HG03095 (cell line): ENCODE measurements around the gene CDS1.
"Not testable (repeated sequence)": the region's sequence is repeated elsewhere in the genome, so short reads cannot be mapped to it uniquely, and the experiment has no call there.

Experiments
- ATAC-seq: cut with Tn5 transposase; IDR thresholded peaks from one replicate; pipeline ENCODE4 v1.9.1; 2021; ENCODE audit warnings: moderate library complexity; ENCODE audit not compliant: unreplicated experiment

The CDS1 gene

DNA sequence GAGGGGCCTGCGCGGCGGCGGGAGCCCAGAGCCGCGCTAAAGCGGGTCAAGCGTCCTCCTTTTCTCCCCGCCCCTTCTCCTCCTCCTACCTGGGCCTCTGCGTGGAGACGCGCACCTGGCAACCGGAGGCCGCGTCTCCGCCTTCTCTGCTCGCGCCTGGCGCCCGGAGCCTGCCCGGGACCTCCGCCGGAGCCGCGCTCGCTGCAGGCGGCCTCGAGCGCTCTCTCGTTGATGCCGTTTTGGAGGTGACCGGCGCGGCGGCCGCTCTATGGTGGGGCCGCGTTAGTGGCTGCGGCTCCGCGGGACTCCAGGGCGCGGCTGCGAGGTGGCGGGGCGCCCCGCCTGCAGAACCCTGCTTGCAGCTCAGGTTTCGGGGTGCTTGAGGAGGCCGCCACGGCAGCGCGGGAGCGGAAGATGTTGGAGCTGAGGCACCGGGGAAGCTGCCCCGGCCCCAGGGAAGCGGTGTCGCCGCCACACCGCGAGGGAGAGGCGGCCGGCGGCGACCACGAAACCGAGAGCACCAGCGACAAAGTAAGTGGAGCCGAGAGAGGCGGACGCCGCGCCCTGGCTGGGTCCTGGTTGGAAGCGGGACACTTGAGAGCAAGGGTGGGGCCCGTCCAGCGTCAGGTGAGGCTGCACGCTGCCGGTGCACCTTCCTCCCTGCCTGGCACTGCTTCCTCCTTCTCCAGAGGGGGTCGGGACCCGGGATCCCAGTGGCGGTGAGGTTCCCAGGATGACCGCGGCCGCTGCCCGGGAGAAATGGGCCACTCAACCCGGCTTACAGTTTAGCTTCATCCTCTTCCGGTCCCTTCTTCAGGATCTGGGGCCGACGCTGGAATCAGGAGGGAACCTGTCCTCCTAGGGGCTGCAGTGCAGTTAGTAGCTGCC lies at the start of gene CDS1:
Gene CDS1 (plus strand): TSS at position 140 of the 888 bp plus-strand sequence. CDS start 275 bp downstream, at position 415.
- peak; percentile 45 for ATAC-seq

DNA sequence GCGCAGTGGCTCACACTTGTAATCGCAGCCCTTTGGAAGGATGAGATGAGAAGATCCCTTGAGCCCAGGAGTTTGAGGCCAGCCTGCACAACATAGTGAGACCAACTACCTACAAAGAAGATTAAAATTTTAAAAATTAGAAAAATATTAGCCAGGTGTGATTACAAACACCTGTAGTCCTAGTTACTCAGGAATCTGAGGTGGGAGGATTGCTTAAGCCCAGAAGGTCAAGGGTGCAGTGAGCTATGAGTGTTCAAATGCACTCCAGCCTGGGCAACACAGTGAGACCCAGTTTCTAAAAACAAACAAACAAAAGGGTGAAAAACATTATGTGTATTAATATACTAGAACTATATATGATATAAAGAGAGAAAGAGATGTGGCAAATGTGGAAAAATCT lies 47.0 kb upstream of the CDS1 start:
- ATAC-seq: no peak

DNA sequence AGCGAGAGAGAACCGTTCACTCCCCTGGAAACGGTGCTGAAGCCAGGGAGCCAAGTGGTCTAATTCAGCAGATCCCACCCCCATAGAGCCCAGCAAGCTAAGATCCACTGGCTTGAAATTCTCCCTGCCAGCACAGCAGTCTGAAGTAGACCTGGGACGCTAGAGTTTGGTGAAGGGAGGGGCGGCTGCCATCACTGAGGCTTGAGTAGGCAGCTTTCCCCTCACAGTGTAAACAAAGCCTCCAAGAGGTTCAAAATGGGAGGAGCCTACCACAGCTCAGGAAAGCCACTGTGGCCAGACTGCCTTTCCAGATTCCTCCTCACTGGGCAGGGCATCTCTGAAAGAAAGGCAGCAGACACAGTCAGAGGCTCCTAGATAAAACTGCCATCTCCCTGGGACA lies 37.8 kb upstream of the CDS1 start:
- ATAC-seq: no peak

DNA sequence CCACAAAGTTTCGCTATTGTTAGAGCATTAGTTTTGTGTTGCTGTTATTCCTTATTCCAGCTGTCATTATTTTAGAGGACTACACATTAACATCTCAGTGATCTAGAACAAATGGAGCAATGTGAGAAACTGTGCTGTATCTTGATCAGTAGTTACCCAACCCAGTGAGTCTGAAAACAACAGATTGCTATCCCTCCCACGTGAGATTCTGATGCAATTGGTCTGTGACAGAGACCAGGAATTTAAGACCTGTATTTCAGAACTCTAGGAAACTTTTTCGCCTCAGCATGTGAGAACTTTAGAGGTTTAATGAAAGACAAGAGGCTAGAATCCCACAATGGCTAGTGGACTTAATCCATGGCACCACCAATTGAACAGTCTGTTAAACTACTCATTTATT lies 35.7 kb upstream of the CDS1 start:
- no peak for ATAC-seq

DNA sequence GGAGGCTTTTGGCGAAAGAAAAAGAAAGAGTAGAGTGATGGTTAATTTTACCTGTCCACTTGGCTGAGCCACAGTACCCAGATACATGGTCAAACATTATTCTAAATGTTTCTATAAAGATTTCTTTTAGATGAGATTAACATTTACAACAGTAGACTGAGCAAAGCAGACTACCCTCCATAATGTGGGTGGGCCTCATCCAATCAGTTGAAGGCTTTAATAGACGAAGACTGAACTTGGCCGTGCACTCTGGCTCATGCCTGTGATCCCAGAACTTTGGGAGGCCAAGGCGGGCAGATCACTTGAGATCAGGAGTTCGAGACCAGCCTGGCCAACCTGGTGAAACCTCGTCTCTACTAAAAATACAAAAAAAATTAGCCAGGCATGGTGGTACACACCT lies 33.7 kb upstream of the CDS1 start:
- not testable (repeated sequence) for ATAC-seq

DNA sequence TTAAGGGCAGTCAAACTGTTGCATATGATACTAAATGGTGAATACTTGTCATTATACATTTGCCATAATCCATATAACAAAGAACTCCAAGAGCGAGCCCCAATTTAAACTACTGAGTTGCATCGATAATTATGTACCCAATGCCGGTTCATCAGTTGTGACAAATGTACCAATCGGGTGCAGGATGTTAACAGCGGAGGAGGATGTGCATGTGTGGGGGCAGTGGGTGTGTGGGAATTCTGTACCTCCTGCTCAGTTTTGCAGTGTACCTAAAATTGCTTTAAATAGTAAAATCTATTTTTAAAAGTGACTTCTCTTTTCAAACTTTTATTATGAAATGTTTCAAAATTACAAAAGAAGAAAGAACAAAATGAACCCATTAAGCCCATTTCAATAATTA lies 20.8 kb upstream of the CDS1 start:
- no peak for ATAC-seq

DNA sequence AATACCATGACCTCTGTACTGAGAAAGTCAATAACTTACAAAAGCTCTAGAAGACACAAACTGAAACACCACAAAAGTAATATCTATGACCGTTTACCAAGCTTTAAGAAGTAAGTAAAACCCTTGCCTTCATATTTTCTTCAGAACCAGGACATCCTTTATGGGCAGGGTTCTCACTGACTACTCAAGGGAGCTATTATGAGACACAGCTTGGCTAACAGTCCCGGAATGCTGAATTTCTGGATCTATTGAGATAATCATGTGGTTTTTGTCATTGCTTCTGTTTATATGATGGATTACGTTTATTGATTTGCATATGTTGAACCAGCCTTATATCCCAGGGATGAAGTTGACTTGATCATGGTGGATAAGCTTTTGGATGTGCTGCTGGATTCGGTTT lies 19.9 kb upstream of the CDS1 start:
- ATAC-seq: no peak

DNA sequence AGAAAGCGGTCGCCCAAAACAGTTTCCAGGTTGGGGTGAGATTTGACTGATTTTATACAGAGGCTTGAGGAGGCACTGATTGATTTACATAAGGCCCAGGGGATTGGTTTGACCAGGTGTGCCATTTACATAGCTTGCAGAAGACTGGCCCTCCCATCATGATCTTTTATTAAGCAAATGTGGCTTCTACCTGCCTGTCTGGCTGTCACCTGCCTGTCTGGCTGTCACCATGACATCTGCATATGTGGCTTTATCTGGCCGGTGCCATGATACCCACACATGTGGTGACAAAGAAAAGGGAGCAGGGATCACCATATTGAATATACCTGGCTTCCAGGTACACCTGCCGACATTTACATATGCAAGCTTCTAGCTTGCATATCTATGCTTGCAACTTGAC lies 17.0 kb upstream of the CDS1 start:
- ATAC-seq: no peak

DNA sequence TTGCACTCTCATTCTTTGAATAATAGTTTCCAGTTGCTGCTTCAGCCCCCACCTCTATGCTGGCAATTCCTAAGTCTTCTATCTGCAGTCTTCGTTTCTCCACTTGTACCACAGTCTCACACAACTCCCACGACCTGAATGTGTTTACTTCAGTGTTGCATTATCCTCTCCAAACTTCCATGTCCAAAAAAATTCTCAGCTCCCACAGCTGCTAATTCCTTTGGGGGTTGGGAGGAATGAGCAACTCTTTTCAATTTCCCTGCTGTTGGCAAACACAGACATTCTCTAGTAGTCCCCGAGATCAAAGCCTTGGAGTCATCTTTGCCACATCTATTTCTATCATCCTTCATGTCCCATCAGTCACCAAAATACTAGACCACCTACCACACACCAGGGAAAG lies 14.4 kb upstream of the CDS1 start:
- no peak for ATAC-seq

DNA sequence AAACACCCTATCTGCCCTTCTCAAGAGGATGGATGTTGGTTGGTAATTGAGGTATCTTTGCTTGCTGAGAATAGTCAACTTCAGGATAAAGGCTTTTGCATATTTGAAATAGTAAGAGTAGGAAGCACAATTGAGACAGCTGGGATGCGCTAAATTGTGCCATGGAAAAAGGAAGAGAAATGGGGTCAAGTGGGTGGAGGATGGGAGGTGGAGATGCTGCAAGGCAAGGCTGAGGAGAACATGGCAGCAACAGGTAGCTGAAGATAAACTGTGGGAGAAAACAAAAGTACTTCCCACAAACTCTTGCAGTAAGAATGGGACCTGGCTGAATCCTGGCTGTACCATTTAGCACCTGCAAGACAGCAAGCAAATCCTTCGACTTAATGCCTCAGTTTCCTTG lies 13.9 kb upstream of the CDS1 start:
- ATAC-seq: no peak

DNA sequence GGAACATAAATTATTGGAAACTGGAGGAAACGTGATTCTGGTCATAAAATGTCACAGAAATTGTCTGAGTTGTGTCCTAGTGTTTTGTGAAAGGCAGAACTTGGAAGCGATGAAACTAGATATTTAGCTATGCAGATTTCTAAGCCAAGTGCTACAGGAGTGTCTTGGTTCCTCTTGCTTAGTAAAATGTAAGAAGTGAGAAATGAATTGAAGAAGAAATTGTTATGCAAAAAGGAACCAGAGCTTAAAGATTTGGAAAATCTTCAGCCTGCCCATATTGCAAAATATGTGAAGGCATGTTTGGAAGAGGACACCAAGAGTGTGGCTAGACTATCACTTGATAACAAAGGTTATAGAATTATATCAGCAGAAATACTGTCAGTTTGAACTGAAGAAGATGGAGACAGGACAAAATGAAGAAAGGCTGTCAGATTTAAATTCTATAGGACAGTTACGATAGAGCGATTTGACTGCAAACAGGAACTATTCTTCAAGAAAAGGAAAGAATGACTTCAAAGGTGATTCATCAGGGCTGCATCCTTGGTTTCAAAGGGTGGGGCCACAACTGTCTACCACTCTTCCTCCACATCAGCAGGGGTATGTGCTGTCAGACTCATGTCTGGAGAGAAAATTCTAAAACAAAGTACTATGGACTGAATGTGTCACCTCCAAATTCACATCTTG lies 9.4 kb upstream of the CDS1 start:
- no peak for ATAC-seq

DNA sequence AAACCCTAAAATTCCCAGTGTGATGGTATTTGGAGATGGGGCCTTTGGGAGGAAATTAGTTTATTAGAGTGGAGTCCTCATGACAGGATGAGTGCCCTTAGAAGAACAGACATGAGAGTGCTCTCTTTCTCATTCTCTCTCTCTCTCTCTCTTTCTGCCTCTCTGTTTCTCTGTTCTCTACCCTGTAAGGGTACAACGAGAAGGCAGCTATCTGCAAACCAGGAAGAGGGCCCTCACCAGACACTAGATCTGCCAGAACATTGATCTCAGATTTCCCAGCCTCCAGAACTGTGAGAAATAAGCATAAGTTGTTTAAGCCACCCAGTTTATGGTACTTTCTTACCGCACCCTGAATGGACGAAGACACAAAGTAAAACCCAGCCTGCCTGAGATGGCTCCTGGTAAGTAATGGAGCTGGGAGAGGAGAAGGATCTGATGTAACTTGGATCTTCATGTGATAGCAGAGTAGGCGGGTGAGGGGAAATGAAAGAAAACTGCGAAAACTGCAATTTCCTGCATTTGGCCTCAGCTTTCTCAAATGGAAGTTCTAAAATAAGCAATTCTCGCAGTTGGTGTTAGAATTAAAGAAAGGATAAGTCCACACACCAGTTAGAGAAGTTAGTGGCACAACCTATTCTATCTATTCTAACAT lies 8.7 kb upstream of the CDS1 start:
- no peak for ATAC-seq

DNA sequence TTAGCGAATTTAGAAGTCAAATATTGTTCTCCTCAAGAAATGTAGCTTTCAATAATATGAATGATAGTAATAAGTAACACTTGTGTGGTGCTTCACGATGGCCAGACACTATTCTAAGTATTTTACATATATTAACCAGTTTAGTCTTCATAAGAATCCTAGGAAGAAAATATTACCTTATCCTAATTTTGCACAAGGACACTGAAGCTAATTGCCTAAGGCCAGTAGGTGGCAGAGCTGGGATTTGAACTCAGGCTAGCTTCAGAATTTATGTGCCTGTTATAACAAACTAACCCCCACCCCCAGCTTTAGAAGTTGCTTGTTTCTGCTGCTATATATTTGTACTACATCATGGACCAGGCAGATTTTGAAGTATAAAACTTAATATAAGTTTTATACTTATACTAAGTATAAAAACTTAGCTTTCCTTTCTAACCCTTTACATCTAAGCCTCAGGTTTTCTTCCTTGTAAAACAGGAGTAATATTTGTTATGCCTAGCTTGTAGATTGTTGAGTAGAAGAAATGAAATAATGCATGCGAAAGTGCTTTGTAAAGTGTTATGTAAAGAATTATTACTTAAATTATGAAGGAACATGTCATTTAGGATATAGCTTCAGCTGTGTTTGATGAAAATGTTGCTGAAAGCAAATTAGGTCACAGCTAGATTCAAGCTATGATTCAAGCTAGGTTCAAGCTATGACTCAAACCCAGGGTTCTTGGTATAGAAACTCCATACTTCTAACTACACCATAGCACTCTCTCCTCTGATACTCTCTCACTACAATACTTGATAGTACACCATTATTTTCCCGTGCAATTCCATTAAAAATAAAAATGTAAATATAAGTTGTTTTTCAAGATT lies 4.2 kb upstream of the CDS1 start:
- no peak for ATAC-seq

DNA sequence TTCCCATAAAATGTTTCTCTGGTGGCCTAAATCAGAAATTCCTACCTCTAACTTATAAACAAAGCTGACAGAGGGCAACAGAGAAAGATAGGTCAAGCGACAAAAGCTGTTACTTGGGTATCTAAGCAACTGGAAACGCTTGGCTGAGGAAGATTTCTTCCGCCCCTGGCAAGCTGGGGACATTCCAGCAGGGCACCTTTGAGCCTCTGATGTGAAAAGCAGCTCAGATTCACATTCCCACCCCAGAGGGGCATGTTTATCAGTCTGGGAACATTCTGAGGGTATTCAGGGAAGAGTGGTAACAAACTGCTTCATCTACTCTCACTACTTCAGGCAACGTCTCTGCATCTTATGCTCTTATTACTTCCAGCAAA lies 3.5 kb upstream of the CDS1 start:
- ATAC-seq: no peak

DNA sequence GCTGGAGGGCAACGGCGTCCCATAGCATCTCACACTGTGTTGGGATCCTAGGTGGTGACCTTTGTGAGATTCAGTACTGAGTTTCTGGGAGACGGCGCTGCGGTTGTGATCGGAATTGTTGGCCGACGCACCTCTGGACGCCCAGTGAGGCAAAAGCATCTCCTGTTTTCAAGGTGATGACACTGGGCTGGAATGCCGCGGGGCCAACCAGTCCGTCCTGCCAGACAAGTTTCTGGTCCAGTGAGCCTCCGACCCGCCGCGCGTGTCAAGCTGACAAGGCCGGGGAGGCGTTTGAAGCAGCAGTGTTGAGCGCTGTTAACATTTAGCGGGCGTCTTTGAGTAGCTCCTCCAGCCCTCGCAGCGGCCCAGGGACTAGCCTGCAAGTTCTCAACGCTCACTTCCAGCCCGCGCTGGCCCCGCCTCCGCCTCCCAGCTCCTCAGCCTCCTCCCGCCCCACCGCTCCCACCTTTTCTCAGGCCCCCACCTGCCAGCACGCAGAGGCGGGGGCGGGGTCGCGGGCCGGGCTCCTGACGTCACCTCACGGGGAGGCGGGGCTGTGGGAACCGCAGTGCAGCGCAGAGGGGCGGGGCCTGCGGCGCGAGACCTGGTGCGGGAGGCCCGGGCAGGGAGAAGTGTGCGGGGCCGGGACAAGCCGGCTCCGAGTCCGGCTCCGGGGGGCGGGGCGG lies 482 bp upstream of the CDS1 start:
- ATAC-seq: peak; percentile 65

DNA sequence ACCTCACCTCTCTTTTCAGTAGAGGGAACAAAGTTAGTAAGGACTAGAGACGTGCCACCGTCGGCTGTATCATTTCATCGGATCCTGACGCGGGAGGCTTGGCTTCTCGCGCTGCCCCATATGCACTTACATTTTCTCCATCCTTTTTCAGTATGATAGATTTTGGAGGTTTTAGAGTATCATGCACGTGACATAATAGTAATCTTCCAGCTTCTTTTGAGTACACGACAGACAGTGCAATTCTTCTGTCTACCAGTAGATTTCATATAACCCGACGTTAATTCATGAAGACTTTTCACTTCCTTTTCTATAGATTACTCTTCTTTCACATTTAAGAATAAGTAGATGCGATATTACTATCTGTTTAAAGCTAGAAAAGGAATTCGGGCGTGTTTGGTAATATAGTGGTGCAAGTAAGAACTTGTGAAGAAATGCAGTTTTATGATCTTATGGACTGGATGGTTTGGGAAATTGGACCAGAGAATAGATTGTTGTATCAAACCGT lies 1.0 kb downstream of the CDS1 start:
- no peak for ATAC-seq

DNA sequence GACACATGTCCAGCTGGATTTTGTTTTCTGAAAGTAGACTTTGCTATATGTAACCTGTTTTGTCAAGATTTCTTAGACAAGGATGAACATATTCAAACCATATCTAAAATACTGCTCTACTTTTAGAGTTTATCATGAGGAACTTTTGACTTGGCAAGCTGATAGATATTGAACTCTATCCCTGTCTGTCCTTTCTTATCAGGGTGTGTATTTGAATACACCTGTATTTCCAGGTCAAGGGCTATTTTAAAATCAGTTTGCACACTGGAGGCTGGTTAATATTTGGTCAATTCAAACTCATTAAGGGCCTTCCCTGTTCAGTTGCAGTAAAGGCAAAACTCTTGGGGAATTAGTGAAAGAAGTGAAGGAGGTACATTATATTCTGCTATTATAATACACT lies 2.3 kb downstream of the CDS1 start:
- ATAC-seq: no peak

DNA sequence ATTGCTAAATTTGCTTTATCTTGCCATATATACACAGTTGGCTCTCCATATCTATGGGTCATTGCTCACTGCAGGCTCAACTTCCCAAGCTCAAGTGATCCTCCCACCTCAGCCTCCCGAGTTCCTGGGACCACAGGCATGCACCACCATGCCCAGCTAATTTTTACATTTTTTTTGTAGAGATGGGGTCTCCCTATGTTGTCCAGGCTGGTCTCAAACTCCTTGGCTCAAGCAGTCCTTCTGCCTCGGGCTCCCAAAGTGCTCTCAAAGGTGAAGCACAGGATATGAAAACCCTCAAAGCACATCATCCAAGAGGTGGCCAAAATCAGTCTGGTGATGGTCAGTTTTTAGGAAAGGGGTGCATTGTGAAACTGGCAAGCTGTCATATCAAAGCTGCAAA lies 11.8 kb downstream of the CDS1 start:
- no peak for ATAC-seq

DNA sequence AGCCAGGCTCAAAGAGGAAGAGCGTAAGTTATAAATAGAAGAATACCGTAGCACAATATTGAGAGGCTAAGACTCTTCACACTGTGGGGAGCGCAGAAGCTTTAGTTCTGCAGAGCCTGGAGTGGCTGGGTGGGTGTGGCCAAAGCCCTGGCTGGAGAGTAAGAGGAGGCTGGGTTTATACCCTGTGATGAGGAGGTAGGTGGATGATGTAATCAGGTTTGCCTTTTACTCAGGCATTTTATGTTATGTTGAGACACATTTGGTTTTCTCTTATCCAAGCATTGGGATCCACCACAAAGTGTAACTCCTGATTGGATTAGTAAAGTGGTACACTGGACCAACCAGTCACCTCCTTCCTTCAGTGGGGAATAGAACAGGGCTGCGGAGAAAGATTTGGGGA lies 13.9 kb downstream of the CDS1 start:
- ATAC-seq: no peak

DNA sequence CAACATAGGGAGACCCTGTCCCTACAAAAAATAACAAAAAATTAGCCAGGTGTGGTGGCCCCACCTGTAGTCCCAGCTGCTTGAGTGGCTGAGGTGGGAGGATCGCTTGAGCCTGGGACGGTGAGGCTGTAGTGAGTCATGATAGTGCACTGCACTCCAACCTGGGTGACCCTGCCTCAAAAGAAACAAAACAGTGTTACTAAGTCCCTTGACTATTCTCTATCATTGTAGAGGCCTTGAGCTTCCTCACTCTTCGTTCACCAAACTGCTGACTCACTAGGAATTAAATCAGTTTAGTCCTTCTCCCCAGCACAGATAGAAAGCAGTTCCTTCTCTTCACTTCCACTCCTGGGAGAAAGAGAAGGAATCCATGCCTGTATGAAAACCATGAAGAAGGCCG lies 14.5 kb downstream of the CDS1 start:
- ATAC-seq: no peak
